Occipital lobe (tissue), 2 donors: ENCODE measurements around the gene FBN1. TPM values are rescaled to one million over a fixed set of nuclear protein-coding genes. Genes with fewer than 3 reads are reported as not detected.

Experiments
- DNase-seq: peaks from one replicate; lab custom pipeline; 2025; lab: John Stamatoyannopoulos, UW
- total RNA-seq: library from RNA; depleted of rRNA; stranded (reverse); fragments of >200 nt; gene quantifications from one replicate; pipeline ENCODE4 v1.2.3, GENCODE V29; 2014

Gene FBN1
- total RNA-seq, 1 donor from 2014 or later, result 27.9 TPM

GRCh38 chr15:48623456-48623855 lies 22.1 kb downstream of the FBN1 start:
- no peak for DNase-seq

- DNase-seq, result no peak
Measured at GRCh38 chr15:48622237-48622636, 23.3 kb downstream of the FBN1 start.

- DNase-seq, result no peak
Measured at GRCh38 chr15:48619446-48619845, 26.1 kb downstream of the FBN1 start.

- DNase-seq, result no peak
Measured at GRCh38 chr15:48617619-48618018, 27.9 kb downstream of the FBN1 start.

- DNase-seq, result no peak
Measured at GRCh38 chr15:48616216-48616615, 29.3 kb downstream of the FBN1 start.

- no peak for DNase-seq
Measured at GRCh38 chr15:48614051-48614450, 31.5 kb downstream of the FBN1 start.

- DNase-seq, result no peak
Measured at GRCh38 chr15:48609486-48609885, 36.0 kb downstream of the FBN1 start.

GRCh38 chr15:48607846-48608245 lies 37.7 kb downstream of the FBN1 start:
- DNase-seq, result no peak

- DNase-seq, result no peak
Measured at GRCh38 chr15:48604567-48604966, 40.9 kb downstream of the FBN1 start.

- no peak for DNase-seq
Measured at GRCh38 chr15:48603922-48604321, 41.6 kb downstream of the FBN1 start.

GRCh38 chr15:48603123-48603500 lies 42.4 kb downstream of the FBN1 start:
- DNase-seq, result no peak

GRCh38 chr15:48602358-48603122 lies 43.0 kb downstream of the FBN1 start:
- no peak for DNase-seq

- no peak for DNase-seq
Measured at GRCh38 chr15:48601095-48601494, 44.4 kb downstream of the FBN1 start.

GRCh38 chr15:48596841-48597240 lies 48.7 kb downstream of the FBN1 start:
- no peak for DNase-seq

GRCh38 chr15:48596415-48596814 lies 49.1 kb downstream of the FBN1 start:
- DNase-seq, result no peak

GRCh38 chr15:48595981-48596380 lies 49.5 kb downstream of the FBN1 start:
- no peak for DNase-seq

GRCh38 chr15:48592933-48593332 lies 52.6 kb downstream of the FBN1 start:
- no peak for DNase-seq

GRCh38 chr15:48592221-48592731 lies 53.2 kb downstream of the FBN1 start:
- no peak for DNase-seq

GRCh38 chr15:48590723-48591122 lies 54.8 kb downstream of the FBN1 start:
- DNase-seq, result no peak

- no peak for DNase-seq
Measured at GRCh38 chr15:48584812-48585563, 60.5 kb downstream of the FBN1 start.

GRCh38 chr15:48584090-48584811 lies 61.3 kb downstream of the FBN1 start:
- DNase-seq, result no peak
